ENCODE data around the gene FAM89A. TPM values are rescaled to one million over a fixed set of nuclear protein-coding genes. Genes with fewer than 3 reads are reported as not detected.

The FAM89A gene
- total RNA-seq, 1 donor from 2014 or later, result 9.6 TPM

- H4K20me1 ChIP-seq (ENCODE audit: insufficient read depth, low read length), result peaks cover 3% of the 10 kb centered on the region
- peaks cover 30% of the 10 kb centered on the region for H3K36me3 ChIP-seq (ENCODE audit: insufficient read depth, low read length)
- H3K27me3 ChIP-seq (ENCODE audit: insufficient read depth, low read length), result no peaks in the 10 kb centered on the region
- H3K4me1 Mint-ChIP-seq (ENCODE audit: low read depth, unreplicated experiment), result no peaks in the 10 kb centered on the region
- no peak overlapping the region for H2AFZ ChIP-seq (ENCODE audit: low read depth, low read length)
- TF ChIP-seq CTCF (IDR thresholded peaks at IDR 0.05; ENCODE audit: insufficient read depth, low read depth, low read length) (no peak), EZH2 (IDR thresholded peaks at IDR 0.05; ENCODE audit: insufficient read depth, low read length) (no peak)
- H3K4me1 ChIP-seq (ENCODE audit: insufficient read depth, low read length), result no peaks in the 10 kb centered on the region
- H3K27ac ChIP-seq (ENCODE audit: low read depth, low read length), result no peak overlapping the region
- peaks cover 44% of the 10 kb centered on the region for H3K9me3 Mint-ChIP-seq (ENCODE audit: unreplicated experiment)
- peaks cover 46% of the 10 kb centered on the region for H3K36me3 Mint-ChIP-seq (ENCODE audit: low read depth, unreplicated experiment)
- DNase-seq (ENCODE audit: low read depth), result no peak
- no peak for FAIRE-seq
- peaks cover 5% of the 10 kb centered on the region for H3K9me3 ChIP-seq (ENCODE audit: insufficient read depth, low read depth, low read length)
- no peak overlapping the region for H3K4me2 ChIP-seq (ENCODE audit: low read length)
- no peak overlapping the region for H3K9ac ChIP-seq (ENCODE audit: low read length)
- no peak overlapping the region for H3K4me3 Mint-ChIP-seq (ENCODE audit: unreplicated experiment)
- no peaks in the 10 kb centered on the region for H3K79me2 ChIP-seq (ENCODE audit: insufficient read depth, low read length)
- H3K27ac Mint-ChIP-seq (ENCODE audit: unreplicated experiment), result no peak overlapping the region
- no peak overlapping the region for H3K4me3 ChIP-seq (ENCODE audit: insufficient read depth, low read depth, low read length)
- H3K27me3 Mint-ChIP-seq (ENCODE audit: low read depth, unreplicated experiment), result no peaks in the 10 kb centered on the region
Measured at GRCh38 chr1:231001892-231002291, 38.2 kb downstream of the FAM89A start.

- no peak overlapping the region for H3K4me3 ChIP-seq (ENCODE audit: insufficient read depth, low read depth, low read length)
- no peak for DNase-seq (ENCODE audit: low read depth)
- Mint-ChIP-seq H3K27me3 (ENCODE audit: low read depth, unreplicated experiment) (no peaks in the 10 kb centered on the region), H3K27ac (ENCODE audit: unreplicated experiment) (no peak overlapping the region), H3K36me3 (ENCODE audit: low read depth, unreplicated experiment) (peaks cover 50% of the 10 kb centered on the region), H3K9me3 (ENCODE audit: unreplicated experiment) (peaks cover 33% of the 10 kb centered on the region), H3K4me3 (ENCODE audit: unreplicated experiment) (no peak overlapping the region), H3K4me1 (ENCODE audit: low read depth, unreplicated experiment) (no peaks in the 10 kb centered on the region)
- no peak overlapping the region for H2AFZ ChIP-seq (ENCODE audit: low read depth, low read length)
- no peak overlapping the region for H3K4me2 ChIP-seq (ENCODE audit: low read length)
- H3K9me3 ChIP-seq (ENCODE audit: insufficient read depth, low read depth, low read length), result peaks cover 5% of the 10 kb centered on the region
- H3K9ac ChIP-seq (ENCODE audit: low read length), result no peak overlapping the region
- FAIRE-seq, result no peak
- H3K79me2 ChIP-seq (ENCODE audit: insufficient read depth, low read length), result no peaks in the 10 kb centered on the region
- H3K36me3 ChIP-seq (ENCODE audit: insufficient read depth, low read length), result peaks cover 42% of the 10 kb centered on the region
- no peak overlapping the region for H3K27ac ChIP-seq (ENCODE audit: low read depth, low read length)
- no peaks in the 10 kb centered on the region for H3K4me1 ChIP-seq (ENCODE audit: insufficient read depth, low read length)
- no peaks in the 10 kb centered on the region for H3K27me3 ChIP-seq (ENCODE audit: insufficient read depth, low read length)
- H4K20me1 ChIP-seq (ENCODE audit: insufficient read depth, low read length), result peaks cover 3% of the 10 kb centered on the region
- TF ChIP-seq CTCF (IDR thresholded peaks at IDR 0.05; ENCODE audit: insufficient read depth, low read depth, low read length) (no peak), EZH2 (IDR thresholded peaks at IDR 0.05; ENCODE audit: insufficient read depth, low read length) (no peak)
Measured at GRCh38 chr1:231000639-231001038, 39.4 kb downstream of the FAM89A start.

- TF ChIP-seq EZH2 (IDR thresholded peaks at IDR 0.05; ENCODE audit: insufficient read depth, low read length), result no peak
- TF ChIP-seq CTCF (IDR thresholded peaks at IDR 0.05; ENCODE audit: insufficient read depth, low read depth, low read length), result no peak
- H3K9me3 ChIP-seq (ENCODE audit: insufficient read depth, low read depth, low read length), result peaks cover 5% of the 10 kb centered on the region
- Mint-ChIP-seq H3K9me3 (ENCODE audit: unreplicated experiment) (peaks cover 31% of the 10 kb centered on the region), H3K36me3 (ENCODE audit: low read depth, unreplicated experiment) (peaks cover 48% of the 10 kb centered on the region), H3K27ac (ENCODE audit: unreplicated experiment) (no peak overlapping the region), H3K4me3 (ENCODE audit: unreplicated experiment) (no peak overlapping the region), H3K4me1 (ENCODE audit: low read depth, unreplicated experiment) (no peaks in the 10 kb centered on the region), H3K27me3 (ENCODE audit: low read depth, unreplicated experiment) (no peaks in the 10 kb centered on the region)
- peaks cover 44% of the 10 kb centered on the region for H3K36me3 ChIP-seq (ENCODE audit: insufficient read depth, low read length)
- no peaks in the 10 kb centered on the region for H3K27me3 ChIP-seq (ENCODE audit: insufficient read depth, low read length)
- H3K9ac ChIP-seq (ENCODE audit: low read length), result no peak overlapping the region
- H2AFZ ChIP-seq (ENCODE audit: low read depth, low read length), result no peak overlapping the region
- no peak overlapping the region for H3K4me2 ChIP-seq (ENCODE audit: low read length)
- FAIRE-seq (no peak), DNase-seq (ENCODE audit: low read depth) (no peak)
- no peak overlapping the region for H3K4me3 ChIP-seq (ENCODE audit: insufficient read depth, low read depth, low read length)
- no peaks in the 10 kb centered on the region for H3K4me1 ChIP-seq (ENCODE audit: insufficient read depth, low read length)
- H4K20me1 ChIP-seq (ENCODE audit: insufficient read depth, low read length), result peaks cover 3% of the 10 kb centered on the region
- no peak overlapping the region for H3K27ac ChIP-seq (ENCODE audit: low read depth, low read length)
- no peaks in the 10 kb centered on the region for H3K79me2 ChIP-seq (ENCODE audit: insufficient read depth, low read length)
Measured at GRCh38 chr1:231000201-231000600, 39.9 kb downstream of the FAM89A start.

Data from astrocyte (in vitro differentiated cells and primary cell).